Skeletal muscle satellite cell (primary cell): ENCODE measurements around the gene TEK. TPM values are rescaled to one million over a fixed set of nuclear protein-coding genes. Genes with fewer than 3 reads are reported as not detected.

ENCODE experiments used
- H3K27me3 ChIP-seq: 2 replicates; pipeline ENCODE4 v1.7.0; 2013; ENCODE audit warnings: low read length; ENCODE audit not compliant: control insufficient read depth, insufficient read depth
- H3K36me3 ChIP-seq: 2 replicates; pipeline ENCODE4 v1.7.0; 2013; ENCODE audit warnings: mild to moderate bottlenecking, control low read depth, low read length; ENCODE audit not compliant: insufficient read depth
- H3K4me1 ChIP-seq: 2 replicates; pipeline ENCODE4 v1.7.0; 2013; ENCODE audit warnings: low read length; ENCODE audit not compliant: control insufficient read depth, insufficient read depth
- H3K4me2 ChIP-seq: 2 replicates; pipeline ENCODE4 v1.7.0; 2013; ENCODE audit warnings: mild to moderate bottlenecking, low read length
- H3K4me3 ChIP-seq: 2 replicates; pipeline ENCODE4 v1.7.0; 2013; ENCODE audit warnings: low read length
- H3K9ac ChIP-seq: 2 replicates; pipeline ENCODE4 v1.7.0; 2013; ENCODE audit warnings: mild to moderate bottlenecking, low read depth, low read length, moderate library complexity
- H3K9me3 ChIP-seq: replicated peaks from 2 replicates; pipeline ENCODE4 v1.7.0; 2013; ENCODE audit warnings: mild to moderate bottlenecking, control low read depth, low read length
- total RNA-seq: library from RNA; depleted of rRNA; stranded (reverse); fragments of >200 nt; gene quantifications from 2 replicates; pipeline ENCODE4 v1.2.3, GENCODE V29; 2012; rRNA removed

TEK gene
- 0.76 and 3.5 TPM in 2 replicates for total RNA-seq

DNA sequence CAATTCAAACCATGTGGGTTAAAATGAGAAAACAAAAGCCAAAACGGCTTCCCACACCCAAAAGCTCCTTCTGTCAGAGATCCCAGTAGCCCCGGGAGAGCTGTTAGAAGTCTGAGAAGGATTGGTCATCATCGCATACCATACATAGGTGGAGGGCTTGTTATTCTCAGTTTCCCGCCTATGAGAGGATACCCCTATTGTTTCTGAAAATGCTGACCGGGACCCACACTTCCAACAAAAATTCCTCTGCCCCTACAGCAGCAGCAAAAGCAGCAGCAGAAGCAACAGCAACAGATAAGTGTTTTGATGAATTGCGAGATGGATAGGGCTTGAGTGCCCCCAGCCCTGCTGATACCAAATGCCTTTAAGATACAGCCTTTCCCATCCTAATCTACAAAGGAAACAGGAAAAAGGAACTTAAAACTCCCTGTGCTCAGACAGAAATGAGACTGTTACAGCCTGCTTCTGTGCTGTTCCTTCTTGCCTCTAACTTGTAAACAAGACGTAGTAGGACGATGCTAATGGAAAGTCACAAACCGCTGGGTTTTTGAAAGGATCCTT is at the start of gene TEK:
TSS of gene TEK (plus strand) at position 245 of the 561 bp plus-strand sequence. CDS start 366 bp downstream, outside the sequence.
- Histone ChIP-seq H3K4me2 (no peak within 1 kb of the TSS), H3K36me3 (no peaks in the 10 kb centered on the region), H3K27me3 (no peaks in the 10 kb centered on the region), H3K9ac (no peak within 1 kb of the TSS), H3K4me3 (no peak within 1 kb of the TSS), H3K4me1 (no peaks in the 10 kb centered on the region), H3K9me3 (no peaks in the 10 kb centered on the region)

- H3K4me1 ChIP-seq: no peaks in the 10 kb centered on the region
- H3K36me3 ChIP-seq: no peaks in the 10 kb centered on the region
- H3K4me3 ChIP-seq: no peak overlapping the region
- H3K9ac ChIP-seq: no peak overlapping the region
- H3K9me3 ChIP-seq: no peaks in the 10 kb centered on the region
- no peak overlapping the region for H3K4me2 ChIP-seq
- H3K27me3 ChIP-seq: no peaks in the 10 kb centered on the region
Measured at GRCh38 chr9:27059412-27059811, 49.6 kb upstream of the TEK start.

DNA sequence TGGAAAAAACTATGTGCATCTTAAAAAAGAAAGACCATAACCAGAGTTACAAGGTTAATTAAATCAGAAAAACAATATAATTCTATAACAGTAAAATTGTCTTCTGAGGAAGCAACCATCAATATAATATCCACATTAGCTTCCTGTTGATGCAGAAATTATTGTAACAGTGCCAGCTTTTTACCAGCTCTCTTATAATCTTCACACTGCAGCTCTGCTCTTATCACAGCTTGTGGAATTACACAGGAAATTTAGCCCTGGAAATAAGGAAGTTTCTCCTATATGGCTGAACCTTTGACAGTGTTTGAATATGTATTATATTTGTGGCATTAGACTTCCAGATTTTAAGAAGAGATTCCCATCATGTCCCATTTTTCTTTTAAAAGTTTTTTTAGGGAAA is 49.1 kb upstream of the TEK start:
- Histone ChIP-seq H3K9me3 (no peaks in the 10 kb centered on the region), H3K36me3 (no peaks in the 10 kb centered on the region), H3K4me2 (no peak overlapping the region), H3K4me3 (no peak overlapping the region), H3K9ac (no peak overlapping the region), H3K4me1 (no peaks in the 10 kb centered on the region), H3K27me3 (no peaks in the 10 kb centered on the region)

- H3K4me3 ChIP-seq: no peak overlapping the region
- no peaks in the 10 kb centered on the region for H3K9me3 ChIP-seq
- no peak overlapping the region for H3K4me2 ChIP-seq
- no peaks in the 10 kb centered on the region for H3K27me3 ChIP-seq
- H3K36me3 ChIP-seq: no peaks in the 10 kb centered on the region
- no peaks in the 10 kb centered on the region for H3K4me1 ChIP-seq
- no peak overlapping the region for H3K9ac ChIP-seq
Measured at GRCh38 chr9:27065288-27065687, 43.7 kb upstream of the TEK start.

DNA sequence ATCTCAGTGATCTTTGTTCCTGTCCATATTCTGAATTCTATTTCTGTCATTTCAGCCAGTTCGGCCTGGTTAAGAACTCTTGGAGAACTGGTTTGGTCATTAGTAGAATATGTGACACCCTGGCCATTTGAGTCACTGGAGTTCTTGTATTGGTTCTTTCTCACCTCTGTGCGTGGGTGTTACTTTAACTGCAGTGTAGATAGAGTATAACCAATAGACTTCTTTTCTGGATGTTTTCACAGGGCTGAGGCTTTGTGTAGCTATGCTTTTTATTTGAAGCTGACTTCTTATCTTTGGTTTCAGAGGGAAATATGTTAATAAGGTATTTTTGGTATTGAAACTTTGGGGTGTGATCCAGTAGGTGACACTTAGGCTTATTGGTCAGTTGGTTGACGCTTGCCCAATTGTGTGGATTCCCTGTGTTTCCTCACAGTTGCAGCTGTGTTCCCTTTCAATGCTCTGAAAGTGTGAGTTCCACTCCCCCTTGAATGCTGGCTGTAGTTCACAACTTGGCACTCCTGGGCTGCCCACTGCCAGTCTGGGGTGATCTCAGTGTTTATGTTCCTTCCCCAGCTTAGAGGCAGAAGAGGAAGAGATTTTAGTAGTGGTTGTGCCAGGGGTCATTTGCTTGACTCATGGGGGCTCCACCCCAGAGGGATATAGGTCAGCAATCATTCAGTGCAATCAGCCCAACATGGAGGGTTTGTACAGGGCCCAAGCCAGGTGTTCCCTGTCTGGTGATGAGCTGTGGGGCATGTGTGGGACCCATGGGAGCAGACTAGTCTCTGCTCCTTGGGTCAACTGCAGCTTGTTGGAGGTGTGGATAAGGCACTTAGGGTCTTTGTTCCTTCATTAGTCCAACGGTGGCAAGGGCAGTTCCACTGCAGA is 34.9 kb upstream of the TEK start:
- Histone ChIP-seq H3K9me3 (no peaks in the 10 kb centered on the region), H3K4me3 (no peak overlapping the region), H3K4me2 (no peak overlapping the region), H3K27me3 (no peaks in the 10 kb centered on the region), H3K4me1 (no peaks in the 10 kb centered on the region), H3K9ac (no peak overlapping the region), H3K36me3 (no peaks in the 10 kb centered on the region)

GRCh38 chr9:27078685-27079084 is 30.3 kb upstream of the TEK start:
- Histone ChIP-seq H3K9ac (no peak overlapping the region), H3K36me3 (no peaks in the 10 kb centered on the region), H3K9me3 (no peaks in the 10 kb centered on the region), H3K4me3 (no peak overlapping the region), H3K4me1 (no peaks in the 10 kb centered on the region), H3K4me2 (no peak overlapping the region), H3K27me3 (no peaks in the 10 kb centered on the region)

- no peaks in the 10 kb centered on the region for H3K27me3 ChIP-seq
- no peak overlapping the region for H3K9ac ChIP-seq
- H3K4me3 ChIP-seq: no peak overlapping the region
- peaks cover 37% of the 10 kb centered on the region for H3K4me1 ChIP-seq
- no peak overlapping the region for H3K4me2 ChIP-seq
- H3K9me3 ChIP-seq: no peaks in the 10 kb centered on the region
- no peaks in the 10 kb centered on the region for H3K36me3 ChIP-seq
Measured at GRCh38 chr9:27085456-27085855, 23.6 kb upstream of the TEK start.

- Histone ChIP-seq H3K36me3 (no peaks in the 10 kb centered on the region), H3K4me3 (no peak overlapping the region), H3K9ac (peak overlapping the region; percentile 59), H3K4me2 (peak overlapping the region; percentile 11), H3K9me3 (no peaks in the 10 kb centered on the region), H3K27me3 (no peaks in the 10 kb centered on the region), H3K4me1 (peaks cover 38% of the 10 kb centered on the region)
Measured at GRCh38 chr9:27086818-27087680, 22.0 kb upstream of the TEK start.

- peak overlapping the region; percentile 34 for H3K4me2 ChIP-seq
- no peak overlapping the region for H3K4me3 ChIP-seq
- peaks cover 42% of the 10 kb centered on the region for H3K4me1 ChIP-seq
- no peaks in the 10 kb centered on the region for H3K36me3 ChIP-seq
- H3K27me3 ChIP-seq: no peaks in the 10 kb centered on the region
- H3K9me3 ChIP-seq: no peaks in the 10 kb centered on the region
- peak overlapping the region; percentile 74 for H3K9ac ChIP-seq
Measured at GRCh38 chr9:27088981-27089380, 20.0 kb upstream of the TEK start.

GRCh38 chr9:27089706-27090105 is 19.3 kb upstream of the TEK start:
- Histone ChIP-seq H3K36me3 (no peaks in the 10 kb centered on the region), H3K9me3 (no peaks in the 10 kb centered on the region), H3K27me3 (no peaks in the 10 kb centered on the region), H3K4me1 (peaks cover 50% of the 10 kb centered on the region), H3K4me3 (no peak overlapping the region), H3K4me2 (no peak overlapping the region), H3K9ac (peak overlapping the region; percentile 48)

GRCh38 chr9:27090231-27090630 is 18.8 kb upstream of the TEK start:
- Histone ChIP-seq H3K27me3 (no peaks in the 10 kb centered on the region), H3K4me2 (no peak overlapping the region), H3K4me1 (peaks cover 55% of the 10 kb centered on the region), H3K36me3 (no peaks in the 10 kb centered on the region), H3K4me3 (no peak overlapping the region), H3K9me3 (no peaks in the 10 kb centered on the region), H3K9ac (no peak overlapping the region)
